C4-2B (cell line): Measurements from ENCODE around the gene NIPBL.

ENCODE experiments used
- ZFX ChIP-seq: fragments of 450-650 bp; IDR thresholded peaks from 2 replicates; pipeline ENCODE4 v1.6.1; 2017
- TF ChIP-seq, protein P1 (sequence below): fragments of 450-650 bp; conservative IDR thresholded peaks from 2 replicates; pipeline ENCODE4 v1.5.1; 2017; ENCODE audit warnings: mild to moderate bottlenecking

DNA sequence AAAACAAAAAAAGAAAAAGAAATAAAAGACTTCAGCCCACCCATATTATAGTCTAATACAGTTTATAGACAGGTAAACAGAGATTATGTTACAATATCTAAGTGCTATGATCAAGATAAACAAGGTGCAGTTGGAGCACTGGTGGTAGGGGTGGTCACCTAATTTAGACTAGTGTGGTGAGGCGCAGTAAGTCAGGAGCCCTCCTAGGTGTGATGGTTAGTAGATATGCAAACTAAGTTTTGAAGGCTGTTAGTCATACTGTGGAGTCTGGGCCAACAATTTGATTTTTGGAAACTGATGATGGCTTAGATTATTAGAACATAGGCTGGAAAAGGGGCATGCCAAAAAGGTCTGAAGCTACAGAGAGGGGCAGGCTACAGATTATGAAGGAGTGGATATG lies 14.7 kb downstream of the NIPBL start:
- TF ChIP-seq, protein P1, sequence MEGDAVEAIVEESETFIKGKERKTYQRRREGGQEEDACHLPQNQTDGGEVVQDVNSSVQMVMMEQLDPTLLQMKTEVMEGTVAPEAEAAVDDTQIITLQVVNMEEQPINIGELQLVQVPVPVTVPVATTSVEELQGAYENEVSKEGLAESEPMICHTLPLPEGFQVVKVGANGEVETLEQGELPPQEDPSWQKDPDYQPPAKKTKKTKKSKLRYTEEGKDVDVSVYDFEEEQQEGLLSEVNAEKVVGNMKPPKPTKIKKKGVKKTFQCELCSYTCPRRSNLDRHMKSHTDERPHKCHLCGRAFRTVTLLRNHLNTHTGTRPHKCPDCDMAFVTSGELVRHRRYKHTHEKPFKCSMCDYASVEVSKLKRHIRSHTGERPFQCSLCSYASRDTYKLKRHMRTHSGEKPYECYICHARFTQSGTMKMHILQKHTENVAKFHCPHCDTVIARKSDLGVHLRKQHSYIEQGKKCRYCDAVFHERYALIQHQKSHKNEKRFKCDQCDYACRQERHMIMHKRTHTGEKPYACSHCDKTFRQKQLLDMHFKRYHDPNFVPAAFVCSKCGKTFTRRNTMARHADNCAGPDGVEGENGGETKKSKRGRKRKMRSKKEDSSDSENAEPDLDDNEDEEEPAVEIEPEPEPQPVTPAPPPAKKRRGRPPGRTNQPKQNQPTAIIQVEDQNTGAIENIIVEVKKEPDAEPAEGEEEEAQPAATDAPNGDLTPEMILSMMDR, result no peak
- no peak for TF ChIP-seq ZFX
